GM13977 (cell line): ENCODE results near the gene SKA2.

Source experiments
- DNase-seq: peaks from one replicate; pipeline ENCODE4 v3.0.0; 2012; ENCODE audit warnings: low spot score
- in situ Hi-C: fragments of 300-500 bp; cut with MboI; formaldehyde crosslinking; loops from one replicate; pipeline ENCODE4 v1.12.0; 2022; ENCODE audit warnings: low sequenced_read_pairs, low pct_unique_long_range_greater_than_20kb, mixed read lengths, inconsistent platforms; ENCODE audit not compliant: unreplicated experiment
- TF ChIP-seq, protein P1 (sequence below): IDR thresholded peaks from 2 replicates; pipeline ENCODE4 v1.5.1; 2012; ENCODE audit warnings: mild to moderate bottlenecking, control low read depth; ENCODE audit not compliant: insufficient read depth; ENCODE audit errors: extremely low read depth, missing control alignments

SKA2 gene

GRCh38 chr17:59154292-59154720 is 680 bp downstream of the SKA2 start:
- no peak for DNase-seq
- TF ChIP-seq, protein P1, sequence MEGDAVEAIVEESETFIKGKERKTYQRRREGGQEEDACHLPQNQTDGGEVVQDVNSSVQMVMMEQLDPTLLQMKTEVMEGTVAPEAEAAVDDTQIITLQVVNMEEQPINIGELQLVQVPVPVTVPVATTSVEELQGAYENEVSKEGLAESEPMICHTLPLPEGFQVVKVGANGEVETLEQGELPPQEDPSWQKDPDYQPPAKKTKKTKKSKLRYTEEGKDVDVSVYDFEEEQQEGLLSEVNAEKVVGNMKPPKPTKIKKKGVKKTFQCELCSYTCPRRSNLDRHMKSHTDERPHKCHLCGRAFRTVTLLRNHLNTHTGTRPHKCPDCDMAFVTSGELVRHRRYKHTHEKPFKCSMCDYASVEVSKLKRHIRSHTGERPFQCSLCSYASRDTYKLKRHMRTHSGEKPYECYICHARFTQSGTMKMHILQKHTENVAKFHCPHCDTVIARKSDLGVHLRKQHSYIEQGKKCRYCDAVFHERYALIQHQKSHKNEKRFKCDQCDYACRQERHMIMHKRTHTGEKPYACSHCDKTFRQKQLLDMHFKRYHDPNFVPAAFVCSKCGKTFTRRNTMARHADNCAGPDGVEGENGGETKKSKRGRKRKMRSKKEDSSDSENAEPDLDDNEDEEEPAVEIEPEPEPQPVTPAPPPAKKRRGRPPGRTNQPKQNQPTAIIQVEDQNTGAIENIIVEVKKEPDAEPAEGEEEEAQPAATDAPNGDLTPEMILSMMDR = no peak

GRCh38 chr17:59152925-59153324 is 2.1 kb downstream of the SKA2 start:
- TF ChIP-seq, protein P1 = no peak
- DNase-seq = no peak
- in situ Hi-C loops = no loop called here

More at GRCh38 chr17:59154292-59154720, 680 bp downstream of the SKA2 start:
- in situ Hi-C loops = no loop called here

DNA sequence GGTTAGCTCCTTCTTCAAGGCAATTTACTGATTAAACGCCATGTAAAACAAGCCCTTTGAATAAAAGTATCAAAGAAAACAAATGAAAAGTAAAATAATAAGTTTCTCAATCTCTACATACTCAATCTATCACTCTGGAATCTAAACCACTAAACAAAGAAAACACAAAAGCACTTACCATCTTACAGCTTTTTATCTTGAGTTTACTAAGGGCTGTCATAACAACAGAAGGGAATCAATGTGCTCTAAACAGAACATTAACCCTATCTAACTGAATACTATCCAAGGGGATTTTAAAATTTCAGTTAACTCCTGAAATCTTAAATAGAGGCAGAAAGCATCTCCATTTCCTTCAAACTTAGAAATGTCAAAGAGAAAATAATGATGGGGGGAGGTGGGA is 3.4 kb downstream of the SKA2 start:
- TF ChIP-seq, protein P1 = no peak
- DNase-seq = no peak
- in situ Hi-C loops = no loop called here

- in situ Hi-C loops = no loop called here
- TF ChIP-seq, protein P1 = no peak
- DNase-seq = no peak
These were observed 4.0 kb downstream of the SKA2 start for GRCh38 chr17:59151006-59151405.

- TF ChIP-seq, protein P1 = no peak
- in situ Hi-C loops = no loop called here
- no peak for DNase-seq
These were observed 5.0 kb downstream of the SKA2 start for GRCh38 chr17:59149841-59150511.

GRCh38 chr17:59149051-59149450 is 5.9 kb downstream of the SKA2 start:
- DNase-seq = no peak
- in situ Hi-C loops = no loop called here

More at GRCh38 chr17:59149051-59149450, 5.9 kb downstream of the SKA2 start:
- TF ChIP-seq, protein P1 = no peak
